DMS114 treated with DMSO at 0.1 percent for 48 hours (cell line): ENCODE results near the gene CCL11.

Experiments
- DNase-seq: peaks from one replicate; lab custom pipeline; 2025; ENCODE audit not compliant: unreplicated experiment; lab: John Stamatoyannopoulos, UW

Gene CCL11

DNA sequence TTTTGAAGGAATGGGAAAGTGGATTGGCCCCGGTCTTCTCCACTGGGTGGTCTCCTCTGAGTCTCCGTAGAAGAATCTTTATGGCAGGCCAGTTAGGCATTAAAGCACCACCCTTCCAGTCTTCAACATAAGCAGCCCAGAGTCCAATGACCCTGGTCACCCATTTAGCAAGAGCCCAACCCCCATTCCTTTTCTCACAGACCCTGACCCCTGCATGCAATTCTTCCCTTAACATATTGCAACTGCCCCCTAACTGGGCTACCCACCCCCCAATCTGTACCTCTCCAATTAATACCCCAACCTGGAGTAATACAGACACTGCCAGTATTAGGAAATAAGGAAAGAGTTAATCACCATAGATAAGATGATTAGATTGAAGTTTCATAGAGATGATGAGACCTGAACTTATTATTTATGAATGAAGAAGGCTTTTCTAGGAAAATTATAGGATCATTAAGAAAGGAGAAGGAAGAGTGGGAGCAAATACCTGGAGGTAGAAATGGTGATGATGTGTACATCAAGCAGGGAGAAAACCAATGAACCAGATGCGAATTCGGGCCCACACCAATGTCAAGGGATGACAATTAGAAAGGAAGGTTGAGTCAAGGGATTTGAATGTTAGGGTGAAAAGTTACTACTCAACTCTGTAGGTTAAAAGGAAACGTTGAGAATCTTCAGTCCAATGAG is 28.1 kb upstream of the CCL11 start:
- DNase-seq, result no peak

DNA sequence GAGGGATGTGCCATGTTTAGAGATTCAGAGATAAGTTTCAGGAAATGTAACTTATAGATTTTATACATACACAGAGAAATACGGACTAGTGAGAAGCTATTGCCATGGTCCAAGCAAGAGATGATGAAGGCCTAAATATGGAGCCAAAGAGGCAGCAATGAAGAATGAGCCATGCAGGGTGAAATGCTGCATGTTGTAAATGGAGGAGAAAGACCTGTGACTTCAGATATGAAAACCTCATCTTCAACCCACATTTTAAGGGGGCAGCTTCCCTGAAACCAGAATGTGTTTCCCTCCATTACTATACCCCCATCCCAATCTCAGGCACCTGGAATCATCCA is 27.6 kb upstream of the CCL11 start:
- DNase-seq, result no peak

DNA sequence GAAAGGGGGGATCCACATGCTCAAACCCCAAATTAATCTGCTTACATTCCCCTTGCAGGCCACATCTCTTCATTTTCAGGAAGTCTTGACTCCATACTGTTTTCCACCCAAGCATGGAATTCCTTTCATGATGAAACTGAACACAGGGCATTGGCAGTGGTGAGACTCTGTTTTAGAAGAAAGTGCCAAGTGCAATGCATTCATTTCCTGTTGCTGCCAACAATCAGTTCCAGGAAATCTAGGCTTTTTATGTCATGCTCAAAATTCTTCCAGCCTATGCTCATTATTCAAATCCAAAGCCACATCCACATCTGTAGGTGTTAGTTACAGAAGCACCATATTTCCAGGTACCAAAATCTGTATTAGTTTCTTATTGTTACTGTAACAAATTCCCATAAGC is 26.4 kb upstream of the CCL11 start:
- DNase-seq, result no peak

DNA sequence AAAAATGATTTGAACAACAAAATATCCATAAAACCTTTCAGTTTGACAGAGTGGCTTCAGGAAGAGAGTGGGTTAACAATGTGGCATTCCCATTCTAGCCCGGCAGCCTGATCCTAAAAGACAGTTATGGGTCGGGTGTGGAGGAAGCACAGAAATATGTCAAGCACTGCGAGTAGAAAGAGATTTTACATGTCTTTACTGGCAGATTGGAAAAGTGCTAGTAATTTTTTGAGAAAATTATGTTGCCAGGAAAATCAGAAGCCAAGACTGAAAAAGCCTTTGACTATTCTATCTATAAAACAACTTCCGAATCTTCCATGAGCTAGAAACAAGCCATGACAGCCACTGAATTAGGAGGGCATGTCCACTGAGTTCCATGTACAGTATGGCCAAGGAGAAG is 24.7 kb upstream of the CCL11 start:
- DNase-seq, result no peak

DNA sequence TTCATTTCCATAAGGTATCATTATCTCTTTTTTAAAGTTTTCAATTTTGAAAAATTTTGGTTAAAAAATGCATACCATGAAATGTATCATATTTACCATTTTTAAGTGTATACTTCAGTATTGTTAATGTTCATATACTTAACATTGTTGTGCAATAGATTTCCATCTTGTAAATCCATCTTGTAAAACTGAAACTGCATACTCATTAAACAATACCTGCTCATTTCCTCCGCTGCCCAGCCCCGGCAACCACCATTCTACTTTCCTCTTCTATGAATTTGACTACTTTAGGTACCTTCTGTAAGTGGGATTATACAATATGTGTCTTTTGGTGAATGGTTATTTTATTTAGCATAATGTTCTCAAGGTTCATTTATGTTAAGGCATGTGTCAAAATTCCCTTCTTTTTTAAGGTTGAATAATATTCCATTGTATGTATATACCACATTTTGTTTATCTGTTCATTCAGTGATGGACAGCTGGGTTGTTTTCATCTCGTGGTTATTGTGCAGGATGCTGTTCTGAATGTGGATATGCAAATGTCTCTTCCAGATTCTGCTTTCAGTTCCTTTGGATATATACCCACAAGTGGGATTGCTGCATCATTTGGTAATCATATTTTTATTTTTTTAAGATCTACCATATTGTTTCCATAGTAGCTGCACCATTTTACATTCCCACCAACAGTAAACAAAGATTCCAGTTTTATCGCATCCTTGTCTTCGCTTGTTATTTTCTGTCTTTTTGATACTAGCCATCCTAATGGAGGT is 23.8 kb upstream of the CCL11 start:
- DNase-seq, result no peak

DNA sequence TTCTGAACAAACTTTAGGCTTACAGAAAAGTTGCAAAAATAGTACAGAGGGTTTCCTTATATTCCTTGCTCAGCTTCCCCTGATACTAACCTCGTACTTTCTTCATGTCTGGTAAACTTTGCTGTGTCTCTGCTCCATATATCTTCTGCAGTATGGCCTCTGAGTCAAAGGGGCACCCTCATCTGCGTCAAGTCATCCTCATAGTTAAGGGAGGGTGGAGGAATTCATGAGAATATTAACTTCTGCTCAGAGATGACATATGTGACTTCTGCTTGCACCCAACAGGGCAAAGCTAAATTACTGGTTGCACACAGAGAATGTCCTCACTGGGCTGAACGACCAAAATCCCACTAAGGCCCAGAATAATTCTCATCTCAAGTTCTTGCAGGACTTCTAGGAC is 19.8 kb upstream of the CCL11 start:
- DNase-seq, result no peak

DNA sequence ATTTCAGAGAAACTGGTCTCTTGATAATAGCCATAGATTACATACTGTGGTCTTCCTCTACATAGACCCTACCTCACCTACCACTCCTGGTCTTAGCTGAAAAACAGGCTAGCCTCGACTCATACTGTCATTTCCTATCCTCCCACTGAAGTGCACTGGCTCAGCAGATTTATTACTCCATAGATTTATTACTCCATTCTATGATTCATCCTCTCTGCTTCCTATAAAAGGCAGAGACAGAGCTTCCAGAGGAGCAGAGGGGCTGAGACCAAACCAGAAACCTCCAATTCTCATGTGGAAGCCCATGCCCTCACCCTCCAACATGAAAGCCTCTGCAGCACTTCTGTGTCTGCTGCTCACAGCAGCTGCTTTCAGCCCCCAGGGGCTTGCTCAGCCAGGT is 15.6 kb upstream of the CCL11 start, which contains the start of gene CCL7:
Gene CCL7 (plus strand): TSS at position 253 of the 400 bp plus-strand sequence. CDS start 70 bp downstream, at position 323.
- DNase-seq, result no peak

DNA sequence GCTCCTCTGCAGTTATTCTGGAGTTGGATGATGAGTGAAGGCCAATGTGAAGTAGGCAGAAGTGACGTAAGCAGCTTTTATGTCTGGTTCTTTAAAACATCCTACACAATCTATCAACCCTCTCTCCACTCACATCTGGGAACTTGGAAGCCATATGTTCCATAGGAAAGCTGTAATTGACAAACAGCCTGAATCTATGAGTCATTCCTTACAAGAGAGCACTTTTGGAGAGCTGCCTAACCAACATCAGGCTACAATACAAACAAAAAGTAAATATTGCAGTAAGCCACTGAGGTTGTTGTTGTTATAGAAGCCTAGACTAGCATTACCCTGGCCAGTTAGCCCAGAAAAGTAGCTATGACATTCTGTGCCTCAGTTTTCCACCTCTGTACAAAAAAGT is 9.7 kb upstream of the CCL11 start:
- DNase-seq, result no peak

DNA sequence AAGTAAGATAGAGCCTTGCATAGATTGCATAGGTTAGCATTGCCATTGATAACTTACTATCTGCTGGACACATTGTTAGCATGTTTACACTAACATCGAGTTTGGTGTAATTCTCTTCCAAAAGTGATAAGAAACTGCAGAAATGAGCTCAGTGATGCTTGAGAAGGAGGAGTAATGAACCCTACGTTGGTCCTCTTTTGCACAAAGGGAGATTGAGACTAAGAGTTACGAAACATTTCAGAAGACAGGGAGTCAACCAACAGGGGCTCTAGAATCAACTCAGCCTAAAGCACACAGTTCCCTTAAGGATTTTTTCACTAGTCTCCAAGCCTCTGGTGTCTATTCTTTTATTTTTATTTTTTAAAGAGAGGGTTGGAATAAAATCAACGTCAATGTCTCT is 8.7 kb upstream of the CCL11 start:
- DNase-seq, result no peak

DNA sequence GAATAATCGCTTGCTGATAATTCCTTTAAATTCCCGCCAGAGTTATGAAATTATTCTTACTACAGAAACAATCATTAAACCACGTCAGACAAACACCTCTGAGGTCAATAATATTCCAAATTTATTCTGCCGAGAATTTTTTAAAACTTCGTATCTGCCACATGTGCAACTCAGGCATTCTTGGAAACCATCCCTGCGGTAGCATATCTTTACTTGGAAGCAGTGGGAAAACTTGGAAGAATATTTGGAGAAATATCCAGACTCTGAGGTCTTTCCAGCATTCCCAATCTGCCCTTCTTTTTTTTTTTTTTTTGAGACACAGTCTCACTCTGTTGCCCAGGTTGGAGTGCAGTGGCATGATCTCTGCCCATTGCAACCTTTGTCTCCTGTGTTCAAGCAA is 2.0 kb upstream of the CCL11 start:
- no peak for DNase-seq

DNA sequence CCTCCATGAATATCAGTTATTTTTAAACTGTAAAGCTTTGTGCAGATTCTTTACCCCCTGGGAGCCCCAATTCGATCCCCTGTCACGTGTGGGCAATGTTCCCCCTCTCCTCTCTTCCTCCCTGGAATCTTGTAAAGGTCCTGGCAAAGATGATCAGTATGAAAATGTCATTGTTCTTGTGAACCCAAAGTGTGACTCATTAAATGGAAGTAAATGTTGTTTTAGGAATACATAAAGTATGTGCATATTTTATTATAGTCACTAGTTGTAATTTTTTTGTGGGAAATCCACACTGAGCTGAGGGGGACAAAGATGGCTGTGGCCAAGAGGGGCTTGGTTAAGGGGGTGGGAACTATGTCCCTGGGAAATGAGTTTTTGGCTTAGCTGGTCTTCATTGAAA is 2.3 kb downstream of the CCL11 start:
- DNase-seq, result no peak

DNA sequence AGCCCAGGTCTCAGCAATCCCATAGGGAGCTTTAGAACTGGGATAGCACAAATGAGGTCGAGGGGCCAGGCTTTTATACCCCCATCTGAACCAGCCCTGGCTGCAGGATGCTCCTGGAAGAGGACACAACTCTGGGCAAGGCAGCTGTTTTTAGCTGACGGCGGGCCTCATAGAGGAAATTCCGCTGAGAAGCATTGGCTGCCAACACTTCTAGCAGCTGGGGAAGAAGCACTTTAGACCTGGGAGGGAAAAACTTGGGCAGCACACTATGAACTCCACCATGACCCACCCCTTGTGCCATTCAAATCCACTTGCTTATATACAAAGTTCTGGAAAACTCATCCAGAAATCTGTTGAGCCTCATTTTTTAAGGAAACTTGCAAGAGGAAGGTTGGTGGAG is 5.0 kb downstream of the CCL11 start:
- DNase-seq, result no peak

DNA sequence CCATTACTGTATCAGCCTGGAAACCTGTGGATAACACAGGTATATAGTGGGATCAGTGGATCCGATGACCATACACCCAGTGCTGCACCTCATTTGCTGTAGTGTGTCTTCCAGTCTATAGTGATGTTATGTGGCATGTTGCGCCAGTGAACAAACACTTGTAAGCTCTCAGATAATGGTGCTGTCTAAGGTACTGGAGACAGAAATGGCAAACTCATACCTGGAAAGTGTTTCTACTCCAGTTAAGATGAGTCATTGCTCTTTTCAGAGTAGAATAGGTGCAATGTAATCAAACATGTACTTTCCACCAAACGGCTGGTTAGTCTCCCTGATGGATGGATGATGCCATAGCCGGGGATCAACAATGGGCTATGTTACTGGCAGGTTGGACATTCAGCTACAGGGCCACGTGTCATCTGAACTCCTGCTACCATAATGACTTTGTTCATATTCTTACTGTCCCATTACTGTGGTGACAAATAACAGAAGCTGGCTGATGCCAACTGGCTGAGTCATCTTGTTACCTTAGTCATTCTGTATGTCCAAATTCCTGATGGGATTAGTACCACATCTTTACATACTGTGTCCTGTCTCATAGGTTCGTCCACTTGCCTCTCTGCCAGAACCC is 6.3 kb downstream of the CCL11 start:
- no peak for DNase-seq

DNA sequence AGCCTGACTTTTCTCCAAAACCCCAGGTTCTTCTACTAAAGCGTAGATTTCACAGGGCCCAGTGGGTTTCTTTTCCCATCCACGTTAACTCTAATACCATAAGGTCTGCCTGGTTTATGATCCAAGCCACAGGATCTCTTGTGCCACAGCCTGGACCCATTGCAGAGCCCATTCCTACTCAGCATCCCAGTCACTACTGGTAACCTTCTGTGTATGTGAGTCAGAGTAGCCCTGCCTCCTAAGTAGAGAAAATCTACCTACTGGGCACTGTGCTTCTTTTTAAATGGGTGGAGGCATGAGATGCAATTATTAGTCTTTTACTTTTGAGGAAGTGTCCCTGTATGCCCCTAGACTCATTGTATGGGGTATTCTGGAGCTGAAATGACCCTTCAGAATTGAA is 13.5 kb downstream of the CCL11 start:
- no peak for DNase-seq

DNA sequence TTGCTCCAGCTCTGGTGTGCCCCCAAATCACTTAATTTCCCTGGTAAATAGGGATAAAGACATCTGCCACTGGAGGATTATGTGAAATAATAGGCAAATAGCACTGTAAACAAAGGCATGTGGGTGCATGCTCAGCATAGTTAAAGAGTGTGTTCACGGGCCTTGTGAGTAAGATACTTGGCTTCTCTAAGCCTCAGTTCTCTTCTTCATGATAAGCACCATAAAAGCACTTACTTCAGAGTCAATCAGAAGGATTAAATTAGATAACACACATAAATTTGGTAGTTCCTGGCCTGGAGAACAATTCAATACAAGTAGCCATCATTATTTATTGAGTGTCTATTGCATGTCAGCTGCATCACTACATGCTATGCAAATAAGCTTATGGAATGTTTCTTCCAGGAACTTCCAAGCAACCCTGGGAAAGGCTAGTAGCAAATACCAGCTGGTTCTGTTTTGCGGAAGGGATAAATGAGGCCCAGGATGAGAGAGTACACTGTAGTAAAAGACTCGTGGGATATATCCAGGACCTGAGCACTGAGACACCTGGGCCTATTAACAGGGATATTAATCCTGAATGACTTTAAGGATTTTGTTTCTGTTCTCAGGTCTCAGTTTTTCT is 14.5 kb downstream of the CCL11 start:
- DNase-seq, result no peak

DNA sequence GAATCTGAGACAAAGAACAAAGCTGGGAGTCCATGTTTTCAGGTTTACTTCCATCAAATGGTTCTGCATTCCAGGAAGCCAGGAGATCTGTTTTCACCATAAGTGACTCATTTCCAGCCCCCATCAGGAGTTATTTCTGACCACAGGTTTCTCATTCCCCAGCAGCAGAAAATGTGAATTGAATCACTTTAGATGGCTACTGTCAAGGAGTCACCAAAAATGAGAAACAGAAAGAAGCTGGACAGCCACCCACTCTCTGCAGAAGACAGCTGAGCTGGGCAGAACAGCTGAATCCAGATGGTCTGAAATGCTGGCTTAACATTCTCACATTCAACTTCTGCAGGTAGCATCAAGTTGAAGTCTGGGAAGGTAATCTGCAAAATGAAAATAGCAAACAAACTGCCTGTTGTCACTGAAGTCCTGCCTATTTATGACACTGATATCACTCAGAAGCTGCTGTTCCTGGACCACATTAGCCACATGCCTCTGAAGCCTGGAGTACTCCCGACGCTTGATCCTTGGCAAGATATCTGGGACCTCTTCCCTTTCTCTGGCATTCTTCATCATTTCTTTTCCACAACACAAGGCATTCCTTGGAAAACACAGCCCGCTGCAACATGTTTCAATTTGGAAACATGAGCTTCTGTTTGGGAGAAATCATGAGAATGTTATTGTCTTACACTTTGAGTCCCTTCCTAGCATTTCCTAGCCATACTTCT is 15.3 kb downstream of the CCL11 start:
- no peak for DNase-seq

DNA sequence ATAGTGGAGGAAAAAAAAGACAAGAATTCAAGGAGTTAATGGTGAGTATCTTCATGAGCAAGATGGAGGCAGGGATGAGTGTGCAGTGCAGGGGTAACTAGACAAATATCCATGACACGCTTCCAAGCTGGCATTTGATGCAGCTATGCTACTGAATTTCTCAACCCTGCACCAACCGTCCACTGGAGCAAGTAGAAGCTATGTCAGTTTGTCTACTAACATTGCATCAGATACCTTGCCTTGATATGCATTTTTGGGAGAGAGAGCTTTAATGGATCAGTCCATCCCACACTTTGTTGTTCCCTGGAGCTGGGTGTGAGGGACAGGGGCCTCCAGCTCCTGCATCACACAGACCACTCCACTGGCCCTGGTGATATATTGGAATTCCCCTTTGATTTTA is 16.4 kb downstream of the CCL11 start:
- no peak for DNase-seq

DNA sequence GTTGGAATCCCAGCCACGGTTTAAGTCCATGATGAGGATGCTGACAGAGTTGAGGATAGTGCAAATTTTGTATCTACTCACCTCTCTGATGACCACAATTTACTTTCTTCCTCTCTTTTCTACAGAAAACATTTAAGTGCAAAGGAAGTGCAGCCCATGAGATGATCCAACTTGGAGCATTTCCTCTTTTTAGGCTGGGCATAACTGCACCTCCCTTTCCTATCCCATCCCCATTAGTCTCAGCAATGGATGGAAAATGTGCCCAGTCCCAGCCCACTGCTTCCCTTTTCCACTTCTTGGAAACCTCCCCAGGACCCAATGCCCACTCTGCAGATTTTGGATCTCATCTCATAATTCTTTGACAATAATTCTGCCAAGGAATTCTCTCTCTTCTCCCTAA is 17.1 kb downstream of the CCL11 start:
- no peak for DNase-seq

DNA sequence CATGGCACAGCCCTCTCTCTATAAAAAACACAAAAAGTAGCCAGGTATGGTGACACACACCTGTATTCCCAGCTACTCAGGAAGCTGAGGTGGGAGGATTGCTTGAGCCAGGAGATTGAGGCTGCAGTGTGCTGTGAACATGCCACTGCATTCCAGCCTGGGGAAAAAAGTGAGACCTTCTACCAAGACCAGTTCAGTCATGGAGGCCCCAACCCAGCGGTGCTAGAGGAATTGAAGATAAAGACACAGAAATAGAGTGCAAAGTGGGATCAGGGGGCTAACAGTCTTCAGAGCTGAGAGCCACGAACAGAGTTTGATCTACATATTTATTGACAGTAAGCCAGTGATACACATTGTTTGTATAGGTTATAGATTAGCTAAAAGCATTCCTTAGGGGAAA is 18.1 kb downstream of the CCL11 start:
- DNase-seq, result no peak

DNA sequence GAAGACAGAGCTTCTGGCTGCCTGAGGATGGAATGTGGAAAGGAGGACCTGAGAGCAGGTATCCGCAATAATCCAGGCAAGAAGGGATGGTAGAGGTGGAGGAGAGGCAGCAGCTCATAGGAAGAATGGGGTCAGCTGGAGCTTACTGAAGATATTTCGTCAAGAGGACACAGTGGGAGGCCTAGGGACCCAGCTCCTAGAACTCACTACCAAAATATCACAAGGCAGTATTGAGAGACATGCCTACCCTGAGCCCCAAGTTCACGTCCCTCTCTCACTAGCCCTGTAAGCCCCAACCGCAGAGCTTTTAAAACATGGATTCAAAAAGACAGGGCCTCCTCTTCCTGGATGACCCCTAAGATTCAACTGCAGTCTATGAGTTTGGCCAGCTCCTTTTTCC is 19.5 kb downstream of the CCL11 start:
- no peak for DNase-seq

DNA sequence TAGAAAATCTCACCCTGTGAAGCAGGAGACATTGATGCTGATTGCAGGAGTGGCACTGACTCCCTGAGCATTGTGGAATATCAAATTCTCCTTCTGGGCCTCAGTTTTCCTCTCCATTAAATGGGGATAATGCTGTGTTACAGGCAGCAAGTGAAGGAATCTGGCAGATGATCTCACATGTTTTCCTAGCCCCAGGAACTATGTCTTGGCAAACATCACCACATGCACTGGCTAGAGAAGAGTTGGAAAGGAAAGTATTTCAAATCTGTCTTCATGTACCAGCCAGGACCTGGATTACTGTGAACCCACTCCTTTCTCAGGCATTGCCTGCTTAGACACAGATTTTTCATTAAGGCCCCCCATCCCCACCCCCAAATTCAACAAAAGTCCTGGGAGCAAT is 20.1 kb downstream of the CCL11 start:
- DNase-seq, result no peak
